ENCODE data around the gene KLHL29.

GRCh38 chr2:23670245-23670592, 285.2 kb downstream of the KLHL29 start:
- TF ChIP-seq CTCF (IDR thresholded peaks at IDR 0.05), result no peak
- TF ChIP-seq POLR2A (IDR thresholded peaks at IDR 0.05), result no peak
